GM04504 (cell line): ENCODE measurements around the gene SERPINC1.
"Not testable (repeated sequence)": the region's sequence is repeated elsewhere in the genome, so short reads cannot be mapped to it uniquely, and the experiment has no call there.

Experiments used
- DNase-seq: peaks from one replicate; pipeline ENCODE4 v3.0.0-alpha.2; 2012; ENCODE audit warnings: low read depth

Gene SERPINC1

DNA sequence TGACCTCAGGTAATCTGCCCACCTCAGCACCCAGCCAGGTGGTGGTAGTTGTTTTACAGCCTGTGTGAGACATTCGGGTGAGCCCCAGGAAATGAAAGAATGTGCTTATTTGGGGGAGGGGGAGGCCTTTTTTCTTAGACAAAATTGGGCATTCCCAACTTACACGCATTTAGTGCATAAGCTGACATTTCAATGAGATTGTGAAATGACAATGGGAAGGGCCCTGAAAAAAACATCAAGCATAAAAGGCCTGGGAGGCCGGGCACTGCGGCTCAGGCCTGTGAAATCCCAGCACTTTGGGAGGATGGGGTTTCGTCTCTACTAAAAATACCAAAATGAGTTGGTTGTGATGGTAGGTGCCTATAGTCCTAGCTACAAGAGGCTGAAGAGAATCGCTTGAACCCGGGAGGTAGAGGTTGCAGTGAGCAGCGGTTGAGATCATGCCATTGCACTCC, 54.3 kb downstream of the SERPINC1 start:
- no peak for DNase-seq

DNA sequence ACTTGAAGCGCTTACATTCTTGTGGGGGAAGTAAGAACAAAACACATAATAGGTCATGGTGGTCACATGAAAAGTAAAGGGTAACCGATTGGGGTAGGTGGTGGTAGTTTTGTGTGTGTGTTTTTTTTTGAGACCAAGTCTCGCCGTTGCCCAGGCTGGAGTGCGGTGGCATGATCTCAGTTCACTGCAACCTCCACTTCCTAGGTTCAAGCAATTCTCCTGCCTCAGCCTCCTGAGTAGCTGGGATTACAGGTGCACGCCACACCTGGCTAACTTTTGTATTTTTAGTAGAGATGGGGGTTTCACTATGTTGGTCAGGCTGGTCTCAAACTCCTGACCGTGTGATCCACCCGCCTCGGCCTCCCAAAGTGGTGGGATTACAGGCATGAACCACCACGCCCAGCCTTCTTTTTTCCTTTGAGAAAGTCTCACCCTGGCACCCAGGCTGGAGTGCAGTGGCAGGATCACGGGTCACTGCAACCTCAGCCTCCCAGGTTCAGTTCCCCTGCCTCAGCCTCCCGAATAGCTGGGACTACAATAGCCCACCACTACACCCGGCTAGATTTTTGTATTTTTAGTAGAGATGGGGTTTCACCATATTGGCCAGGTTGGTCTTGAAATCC, 54.9 kb downstream of the SERPINC1 start:
- DNase-seq: not testable (repeated sequence)

DNA sequence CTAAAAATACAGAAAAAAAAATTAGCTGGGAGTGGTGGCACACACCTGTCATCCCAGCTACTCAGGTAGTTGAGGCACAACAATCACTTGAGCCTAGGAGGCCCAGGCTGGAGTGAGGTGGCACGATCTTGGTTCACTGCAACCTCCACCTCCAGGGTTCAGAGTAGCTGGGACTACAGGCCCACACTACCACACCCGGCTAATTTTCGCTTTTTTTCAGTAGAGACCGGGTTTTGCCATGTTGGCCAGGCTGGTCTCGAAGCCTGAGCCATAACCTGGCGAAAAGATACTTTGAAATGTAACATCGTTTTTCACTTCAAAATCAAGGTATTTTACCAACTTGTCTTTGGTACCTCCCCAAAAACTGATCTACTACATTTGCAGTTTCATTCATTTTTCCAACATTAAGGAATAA, 55.4 kb downstream of the SERPINC1 start:
- DNase-seq: no peak

DNA sequence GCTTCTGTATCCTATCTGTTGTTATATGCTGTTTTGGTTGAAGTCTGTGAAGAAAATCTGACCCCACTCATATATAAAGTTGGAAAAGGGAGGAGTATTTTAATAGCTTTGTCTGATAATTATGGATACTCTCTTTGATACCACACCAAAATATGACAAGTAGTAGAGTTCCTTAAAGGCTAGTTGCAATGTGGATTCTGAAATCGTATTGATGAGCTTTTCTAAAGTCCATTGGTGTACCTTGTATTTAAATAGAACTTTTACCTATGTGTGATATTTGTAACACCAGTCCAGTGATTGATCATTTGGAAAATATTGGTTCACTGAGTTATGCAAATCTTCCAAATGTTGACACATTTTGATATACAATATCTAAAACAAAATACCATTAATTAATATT, 57.1 kb downstream of the SERPINC1 start:
- no peak for DNase-seq

DNA sequence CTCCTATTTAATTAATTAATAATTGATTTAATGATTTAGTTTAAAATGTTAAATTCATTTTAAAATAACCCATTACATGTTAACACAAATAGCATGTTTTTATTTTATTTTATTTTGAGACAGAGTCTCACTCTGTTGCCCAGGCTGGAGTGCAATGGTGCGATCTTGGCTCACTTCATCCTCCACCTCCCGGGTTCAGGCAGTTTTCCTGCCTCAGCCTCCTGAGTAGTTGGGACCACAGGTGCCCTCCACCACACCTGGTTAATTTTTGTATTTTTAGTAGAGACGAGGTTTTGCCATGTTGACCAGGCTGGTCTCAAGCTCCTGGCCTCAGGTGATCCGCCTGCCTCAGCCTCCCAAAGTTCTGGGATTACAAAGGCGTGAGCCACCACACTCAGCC, 57.6 kb downstream of the SERPINC1 start:
- not testable (repeated sequence) for DNase-seq

DNA sequence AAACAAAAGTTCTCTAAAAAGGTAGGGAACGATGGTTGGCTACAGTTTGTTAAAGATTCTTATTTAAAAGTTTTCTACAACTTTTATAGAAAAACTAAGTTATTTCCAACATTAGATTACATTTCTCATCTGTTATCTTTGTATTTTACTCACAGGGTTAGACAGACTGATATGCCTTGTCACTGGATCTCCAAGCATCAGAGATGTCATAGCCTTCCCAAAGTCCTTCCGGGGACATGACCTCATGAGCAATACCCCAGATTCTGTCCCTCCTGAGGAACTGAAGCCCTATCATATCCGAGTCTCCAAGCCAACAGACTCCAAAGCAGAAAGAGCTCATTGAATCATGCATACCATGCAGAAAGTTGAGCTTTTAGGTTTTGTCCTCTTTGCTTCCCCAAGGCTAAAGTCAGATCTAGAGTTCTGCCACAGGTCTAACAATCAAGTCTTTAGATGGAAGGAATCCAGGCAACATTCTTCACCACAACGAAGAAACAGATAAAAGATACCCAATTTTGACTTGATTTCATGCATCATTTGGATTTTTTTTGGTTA, 59.7 kb downstream of the SERPINC1 start:
- DNase-seq: no peak

DNA sequence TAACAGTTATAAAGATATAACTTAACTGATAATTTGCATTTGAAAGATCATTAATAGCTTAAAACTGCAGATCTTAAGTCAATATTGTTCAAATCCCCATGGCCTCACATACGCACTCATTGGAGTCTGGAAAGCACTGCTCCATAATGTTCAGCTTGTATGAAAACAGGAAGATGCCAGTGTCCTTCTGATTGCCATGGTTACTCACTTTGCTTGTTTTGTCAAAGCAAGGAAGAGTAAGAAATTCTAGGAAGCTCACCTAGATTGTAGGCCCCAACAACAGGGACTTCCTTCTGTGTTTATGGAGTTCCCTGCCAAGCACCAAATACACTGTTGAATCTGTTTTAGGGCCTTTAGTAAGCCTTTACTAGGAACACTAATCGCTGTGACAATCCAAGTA, 60.2 kb downstream of the SERPINC1 start:
- no peak for DNase-seq

DNA sequence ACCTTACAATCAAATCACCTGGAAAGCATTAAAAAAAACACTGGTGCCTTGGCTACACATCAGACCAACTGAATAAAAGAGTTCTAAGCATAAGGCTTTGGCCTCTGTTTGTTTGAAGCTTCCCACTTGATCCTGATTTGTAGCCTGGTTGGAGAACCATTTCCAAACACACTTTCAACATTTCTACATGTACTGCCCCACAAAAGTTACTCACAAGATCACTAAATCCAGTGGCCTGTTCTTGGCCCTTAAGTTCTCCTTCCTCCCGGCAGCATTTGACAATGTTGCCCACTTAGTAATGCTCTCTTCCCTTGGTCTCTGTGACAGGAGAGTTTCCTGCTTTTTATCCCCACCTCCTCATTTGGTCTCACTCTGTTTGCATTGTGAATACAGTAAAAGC, 61.1 kb downstream of the SERPINC1 start:
- DNase-seq: no peak
